ENCODE measurements around the gene CHAF1B.
"Not testable (repeated sequence)": the region's sequence is repeated elsewhere in the genome, so short reads cannot be mapped to it uniquely, and the experiment has no call there.

The CHAF1B gene

DNA sequence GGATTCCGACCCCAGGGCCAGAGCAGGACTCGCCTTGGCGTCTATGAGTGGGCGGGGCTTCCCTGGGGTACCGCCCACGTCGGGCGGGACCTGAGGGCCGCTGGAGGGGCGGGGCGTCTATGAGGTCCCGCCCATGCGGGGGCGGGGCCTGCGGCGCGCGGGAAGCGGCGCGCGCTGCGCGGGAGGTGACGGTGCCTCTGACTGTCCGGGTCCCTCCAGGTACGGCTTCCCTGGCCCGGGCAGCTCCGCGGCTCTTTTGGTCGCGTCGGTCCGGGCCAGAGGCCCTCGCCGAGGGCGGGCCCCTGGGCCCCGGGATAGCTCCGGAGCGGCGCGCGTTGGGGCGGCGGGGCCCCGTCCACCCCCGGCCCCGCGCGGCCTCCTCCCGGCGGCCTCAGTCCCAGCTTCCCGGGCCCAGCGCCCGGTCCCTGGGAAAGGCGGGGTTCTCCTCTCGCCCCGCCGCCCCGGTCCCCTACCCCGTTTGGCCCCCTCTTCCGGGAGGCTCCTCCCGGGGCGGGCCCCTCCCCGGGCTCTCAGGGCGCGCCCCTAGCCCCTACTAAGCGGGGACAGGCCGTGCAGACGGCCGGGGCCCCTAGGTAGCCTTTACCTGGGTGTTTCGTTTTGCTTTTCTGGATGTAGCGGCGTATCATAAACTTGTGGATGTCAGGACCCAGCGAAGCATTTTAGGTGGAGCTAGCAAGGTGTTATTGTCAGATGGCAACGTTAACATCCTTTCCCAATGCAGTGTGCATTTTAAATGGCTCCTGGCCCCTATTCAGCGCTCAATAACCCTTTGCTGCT is at the start of gene CHAF1B:
Gene CHAF1B (plus strand): TSS at position 160 of the 798 bp plus-strand sequence. CDS start 745 bp downstream, outside the sequence.
- DNase-seq = peak; percentile 33

DNA sequence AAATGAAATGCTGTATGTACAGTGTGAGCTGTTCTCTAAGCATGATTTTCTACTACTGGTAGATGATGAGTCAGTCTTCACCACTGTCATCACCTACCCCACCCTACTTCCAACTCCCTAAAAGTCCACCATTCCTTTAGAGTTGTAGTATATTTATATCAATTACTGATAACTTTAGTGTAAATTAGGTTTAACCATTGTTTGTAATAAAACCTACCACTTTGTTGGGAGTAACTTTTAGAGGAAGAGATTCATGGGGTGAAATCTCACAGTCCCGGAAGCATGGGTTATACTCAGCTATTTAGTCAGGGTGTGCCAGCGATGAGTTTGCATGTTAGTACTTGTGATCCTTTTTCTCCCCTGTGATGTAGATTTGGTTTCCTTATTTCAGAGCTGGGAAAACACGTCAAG is 48.1 kb upstream of the CHAF1B start:
- DNase-seq = no peak

DNA sequence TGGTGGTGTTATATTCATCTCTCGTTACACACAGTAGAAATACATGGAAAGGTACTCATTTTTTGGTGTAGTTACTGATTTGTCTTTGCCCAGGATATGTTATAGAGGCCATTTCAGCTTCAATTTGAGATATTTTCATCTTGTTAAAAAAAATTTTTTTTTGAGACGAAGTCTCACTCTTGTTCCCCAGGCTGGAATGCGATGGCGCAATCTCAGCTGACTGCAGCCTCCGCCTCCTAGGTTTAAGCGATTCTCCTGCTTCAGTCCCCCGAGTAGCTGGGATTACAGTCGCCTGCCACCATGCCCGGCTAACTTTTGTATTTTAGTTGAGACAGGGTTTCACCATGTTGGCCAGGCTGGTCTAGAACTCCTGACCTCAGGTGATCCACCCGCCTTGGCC is 46.2 kb upstream of the CHAF1B start:
- no peak for DNase-seq

DNA sequence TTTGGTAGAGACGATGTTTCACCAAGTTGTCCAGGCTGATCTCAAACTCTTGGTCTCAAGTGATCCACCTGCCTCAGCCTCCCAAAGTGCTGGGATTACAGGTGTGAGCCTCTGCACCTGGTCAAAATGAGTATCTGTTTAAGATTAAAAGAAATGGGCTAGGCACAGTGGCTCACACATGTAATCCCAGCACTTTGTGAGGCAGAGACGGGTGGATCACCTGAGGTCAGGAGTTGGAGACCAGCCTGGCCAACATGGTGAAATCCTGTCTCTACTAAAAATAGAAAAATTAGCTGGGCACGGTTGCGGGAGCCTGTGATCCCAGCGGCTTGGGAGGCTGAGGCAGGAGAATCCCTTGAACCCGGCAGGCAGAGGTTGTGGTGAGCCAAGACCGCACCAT is 42.6 kb upstream of the CHAF1B start:
- not testable (repeated sequence) for DNase-seq

DNA sequence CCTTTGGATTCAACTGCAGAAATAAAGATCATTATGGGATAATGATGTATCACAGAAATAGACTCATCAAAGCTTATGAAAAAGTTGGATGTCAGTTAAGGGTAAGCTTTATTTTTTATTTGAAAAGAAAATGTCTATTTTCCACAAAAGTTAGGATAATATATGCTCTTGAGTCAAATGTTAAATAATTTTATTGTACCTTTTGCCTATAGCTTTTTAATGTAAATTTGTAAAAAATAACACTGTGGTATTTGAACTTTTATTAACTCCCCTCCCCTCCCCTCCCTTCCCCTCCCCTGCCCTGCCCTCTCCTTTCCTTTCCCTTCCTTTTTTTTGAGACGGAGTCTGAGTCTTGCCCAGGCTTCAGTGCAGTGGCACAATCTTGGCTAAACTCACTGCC is 40.3 kb upstream of the CHAF1B start:
- no peak for DNase-seq

DNA sequence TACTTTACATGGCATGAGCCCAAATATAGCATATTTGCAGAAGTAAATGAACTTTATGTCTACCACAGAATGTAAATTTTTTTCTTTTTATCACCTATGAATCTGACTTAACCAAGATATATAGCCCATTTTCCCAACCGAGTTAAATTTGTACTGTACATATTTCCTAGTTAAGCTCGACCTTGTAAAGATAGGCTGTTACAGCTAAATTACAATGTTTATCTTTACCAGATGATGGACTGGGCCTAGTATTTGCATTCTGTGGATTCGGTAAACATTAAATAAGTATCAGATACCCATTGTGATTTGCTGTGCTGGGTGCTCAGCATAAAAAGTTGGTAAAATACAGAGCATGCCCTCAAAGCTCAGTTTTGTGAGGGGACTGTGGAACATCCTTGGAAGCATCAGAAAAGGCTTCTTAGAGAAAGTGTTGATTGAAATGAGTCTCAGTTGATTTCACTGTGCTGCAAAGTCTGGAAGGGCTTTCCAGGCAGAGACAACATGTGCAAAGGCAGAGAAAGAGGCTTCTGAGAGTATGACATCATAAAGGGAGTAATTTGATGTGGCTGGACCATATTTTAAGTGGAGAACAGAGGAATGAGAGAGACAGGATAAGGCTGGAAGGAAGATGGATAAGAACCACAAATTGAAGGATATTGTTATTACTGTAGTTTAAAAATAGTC is 37.8 kb upstream of the CHAF1B start:
- no peak for DNase-seq

DNA sequence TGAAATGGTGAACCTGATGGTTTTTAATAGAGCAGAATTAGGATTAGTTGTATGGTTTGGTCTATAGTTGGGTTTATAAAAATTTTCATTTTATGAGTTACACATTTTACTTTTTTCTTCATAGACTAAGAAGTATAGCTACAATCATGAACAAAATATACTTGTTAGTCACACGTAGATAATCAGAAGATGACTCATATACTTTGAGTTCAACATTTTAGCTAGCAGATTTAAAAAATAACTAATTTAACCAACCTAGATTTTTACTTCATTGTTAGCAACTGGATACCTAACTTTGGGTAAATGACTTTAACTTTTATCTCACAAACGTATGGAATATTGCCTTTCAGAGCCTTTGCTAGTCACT is 37.2 kb upstream of the CHAF1B start:
- no peak for DNase-seq

DNA sequence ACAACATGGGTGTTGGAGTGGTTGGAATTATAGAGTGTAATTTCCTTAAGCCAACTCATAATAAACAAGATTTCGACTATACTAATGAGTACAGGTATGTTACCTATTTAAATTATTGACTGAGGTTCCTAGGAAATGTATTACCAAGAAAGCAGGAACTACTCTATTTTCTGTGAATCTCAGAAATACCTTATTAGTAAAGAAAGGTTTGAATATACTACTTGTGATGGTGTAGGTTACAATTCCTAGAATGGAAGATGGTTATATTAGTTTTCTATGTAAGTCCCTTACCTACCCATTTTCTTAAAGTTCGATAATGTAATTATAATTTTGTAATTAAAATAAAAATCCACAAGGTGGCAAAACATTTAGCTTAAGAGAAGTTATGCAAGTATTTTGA is 35.9 kb upstream of the CHAF1B start:
- no peak for DNase-seq

DNA sequence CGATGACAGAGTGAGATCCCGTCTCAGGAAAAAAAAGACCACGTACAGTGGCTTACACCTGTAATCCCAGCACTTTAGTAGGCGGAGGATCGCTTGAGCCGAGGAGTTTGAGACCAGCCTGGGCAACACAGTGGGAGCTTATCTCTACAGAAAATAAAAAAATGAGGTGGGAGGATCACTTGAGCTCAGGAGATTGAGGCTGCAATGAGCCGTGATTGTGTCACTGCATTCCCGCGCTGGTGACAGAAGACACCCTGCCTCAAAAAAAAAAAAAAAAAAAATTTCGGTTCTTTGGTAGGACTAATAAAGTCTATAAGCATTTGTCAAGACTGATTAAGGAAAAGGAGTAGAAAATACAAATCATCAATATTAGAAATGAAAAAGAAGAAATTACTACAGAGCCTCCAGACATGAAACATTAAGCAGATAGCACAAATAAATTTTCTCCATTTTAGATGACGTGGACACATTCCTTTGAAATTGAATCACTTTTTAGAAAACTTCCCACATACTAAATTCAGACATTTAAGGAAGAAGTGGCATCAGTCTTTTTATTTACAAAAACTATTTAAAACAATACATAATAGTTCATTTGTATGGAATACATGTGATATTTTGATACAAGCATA is 34.8 kb upstream of the CHAF1B start:
- no peak for DNase-seq

DNA sequence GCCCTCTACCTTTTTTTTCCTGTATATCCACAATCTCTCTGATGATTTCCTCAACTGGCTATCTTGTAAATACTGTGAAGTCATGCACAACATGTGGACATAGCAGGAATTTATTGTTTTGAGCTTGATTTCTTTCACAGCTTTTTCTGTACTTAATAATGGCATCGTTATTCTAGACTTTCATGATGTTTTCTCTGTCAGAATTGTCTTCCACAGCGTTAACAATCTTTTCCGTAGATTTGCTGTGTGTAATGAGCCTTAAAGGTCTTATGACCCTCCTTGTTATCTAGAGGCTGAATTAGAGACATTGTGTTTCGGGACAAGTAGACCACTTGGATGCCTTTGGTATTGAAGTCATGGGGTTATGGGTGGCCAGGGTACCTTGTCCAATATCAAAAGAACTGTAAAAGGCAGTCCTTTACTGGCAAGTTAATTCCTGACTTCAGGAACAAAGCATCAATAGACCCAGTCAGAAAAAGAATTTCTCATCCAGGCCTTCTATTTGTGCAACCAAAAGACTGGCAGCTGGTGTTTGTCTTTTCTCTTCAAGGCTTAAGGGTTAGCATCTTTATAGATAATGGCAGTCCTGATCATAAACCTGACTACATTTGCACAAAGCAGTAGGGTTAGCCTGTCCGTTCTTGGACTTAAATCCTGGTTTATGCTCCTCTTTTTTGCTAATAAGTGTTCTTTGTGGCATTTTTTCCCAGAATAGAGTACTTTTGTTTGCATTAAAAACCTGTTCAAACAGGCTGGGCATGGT is 30.1 kb upstream of the CHAF1B start:
- DNase-seq = no peak

DNA sequence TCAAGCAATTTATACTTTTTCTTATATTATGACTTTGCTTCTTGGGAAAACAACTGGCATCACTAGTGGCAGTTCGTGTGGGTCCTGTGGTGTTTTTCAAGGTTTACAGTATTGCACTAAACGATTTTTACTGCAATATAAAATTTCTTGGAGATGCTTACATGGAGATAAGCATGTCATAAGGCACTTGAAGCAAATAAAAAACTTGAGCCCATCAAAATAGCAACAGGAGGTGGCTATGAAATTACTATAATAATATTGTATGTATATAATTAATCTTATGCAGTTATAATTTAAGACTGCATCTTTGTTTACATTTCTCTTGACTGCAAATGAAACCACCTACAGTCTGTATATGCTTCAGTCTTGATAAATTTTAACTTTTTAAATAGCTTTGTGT is 29.3 kb upstream of the CHAF1B start:
- no peak for DNase-seq

DNA sequence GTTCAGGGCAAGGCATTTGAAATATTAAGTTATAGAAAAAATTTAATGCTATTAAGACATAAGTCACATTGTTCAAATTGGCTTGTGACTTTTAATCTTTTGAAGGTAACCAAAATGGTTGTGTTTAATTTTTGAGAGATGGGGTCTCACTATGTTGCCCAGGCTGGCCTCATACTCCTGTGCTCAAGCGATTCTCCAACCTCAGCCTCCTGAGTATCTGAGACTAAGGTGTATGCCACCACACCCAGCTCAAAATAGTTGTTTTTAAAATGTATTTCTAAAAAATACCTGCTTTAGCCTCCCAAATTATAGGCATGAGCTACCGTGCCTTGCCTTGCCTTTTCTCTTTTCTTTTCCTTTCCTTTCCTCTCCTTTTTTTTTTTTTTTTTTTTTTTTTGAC is 26.0 kb upstream of the CHAF1B start:
- DNase-seq = no peak

DNA sequence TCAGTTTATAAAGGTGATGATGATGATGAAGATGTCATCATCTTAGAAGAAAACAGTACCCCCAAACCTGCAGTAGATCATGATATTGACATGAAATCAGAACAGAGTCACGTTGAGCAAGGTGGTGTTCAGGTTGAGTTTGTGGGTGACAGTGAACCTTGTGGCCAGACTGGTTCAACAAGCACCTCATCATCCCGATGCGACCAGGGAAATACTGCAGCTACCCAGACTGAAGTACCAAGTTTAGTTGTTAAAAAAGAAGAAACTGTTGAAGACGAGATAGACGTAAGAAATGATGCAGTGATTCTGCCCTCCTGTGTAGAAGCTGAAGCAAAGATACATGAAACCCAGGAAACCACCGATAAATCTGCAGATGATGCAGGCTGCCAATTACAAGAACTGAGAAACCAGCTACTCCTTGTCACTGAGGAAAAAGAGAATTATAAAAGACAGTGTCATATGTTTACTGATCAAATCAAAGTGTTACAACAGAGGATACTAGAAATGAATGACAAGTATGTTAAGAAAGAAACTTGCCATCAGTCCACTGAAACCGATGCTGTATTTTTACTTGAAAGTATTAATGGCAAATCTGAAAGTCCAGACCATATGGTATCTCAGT is 16.0 kb upstream of the CHAF1B start:
- DNase-seq = no peak

DNA sequence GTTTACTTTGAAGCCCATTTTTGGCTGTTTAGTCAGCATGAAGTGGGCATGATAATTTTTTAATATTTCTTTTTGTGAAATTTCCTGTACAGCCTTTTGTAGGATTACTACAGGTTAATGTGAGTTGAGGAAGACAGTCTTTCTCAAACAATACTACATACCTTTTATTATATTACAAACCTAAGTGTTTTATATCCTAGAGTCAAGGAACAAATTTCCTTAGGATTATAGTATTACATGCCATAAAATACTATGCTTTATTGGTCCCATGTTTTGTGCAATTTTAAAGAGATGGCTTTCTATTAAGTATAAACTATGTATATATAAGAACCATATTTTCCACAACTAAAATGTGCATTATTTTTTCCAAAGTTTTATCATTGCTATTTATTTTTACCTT is 9.2 kb upstream of the CHAF1B start:
- DNase-seq = no peak

DNA sequence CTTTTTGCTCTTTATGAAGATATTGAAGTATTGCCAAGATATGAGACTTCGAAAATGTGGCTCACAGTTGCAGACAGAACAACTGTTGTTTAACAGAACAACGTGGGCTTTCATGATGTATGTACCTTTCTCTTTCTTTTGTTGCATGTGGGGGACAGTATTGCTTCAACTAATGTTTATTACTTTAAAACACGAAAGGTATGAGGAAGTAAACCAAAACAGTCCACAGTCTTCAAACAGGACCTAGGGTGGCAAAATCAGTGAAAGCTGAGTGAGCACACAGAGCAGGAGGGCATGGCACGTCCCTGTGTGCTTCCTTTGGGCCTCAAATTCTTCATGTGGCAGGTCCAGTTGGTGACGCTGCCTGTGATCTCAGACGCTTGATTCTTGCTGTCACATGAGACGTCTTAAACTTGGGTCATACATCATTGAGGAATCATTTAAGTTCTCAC is 7.8 kb upstream of the CHAF1B start:
- DNase-seq = no peak

DNA sequence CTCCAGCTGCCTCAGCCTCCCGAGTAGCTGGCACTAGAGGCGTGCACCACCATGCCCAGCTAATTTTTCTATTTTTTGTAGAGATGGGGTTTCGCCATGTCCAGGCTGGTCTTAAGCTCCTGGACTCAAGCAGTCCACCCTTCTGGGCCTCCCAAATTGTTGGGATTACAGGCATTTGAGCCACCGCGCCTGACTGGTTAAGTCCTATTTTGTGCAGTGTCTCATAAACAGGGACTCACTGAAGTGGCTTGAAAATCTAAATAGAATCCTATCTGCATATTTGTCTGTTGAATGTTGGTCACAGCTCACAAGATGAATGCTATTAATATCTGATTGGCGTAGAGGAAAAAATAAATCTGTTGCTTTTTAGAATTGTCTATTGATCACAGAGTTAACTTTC is 5.9 kb upstream of the CHAF1B start:
- no peak for DNase-seq

DNA sequence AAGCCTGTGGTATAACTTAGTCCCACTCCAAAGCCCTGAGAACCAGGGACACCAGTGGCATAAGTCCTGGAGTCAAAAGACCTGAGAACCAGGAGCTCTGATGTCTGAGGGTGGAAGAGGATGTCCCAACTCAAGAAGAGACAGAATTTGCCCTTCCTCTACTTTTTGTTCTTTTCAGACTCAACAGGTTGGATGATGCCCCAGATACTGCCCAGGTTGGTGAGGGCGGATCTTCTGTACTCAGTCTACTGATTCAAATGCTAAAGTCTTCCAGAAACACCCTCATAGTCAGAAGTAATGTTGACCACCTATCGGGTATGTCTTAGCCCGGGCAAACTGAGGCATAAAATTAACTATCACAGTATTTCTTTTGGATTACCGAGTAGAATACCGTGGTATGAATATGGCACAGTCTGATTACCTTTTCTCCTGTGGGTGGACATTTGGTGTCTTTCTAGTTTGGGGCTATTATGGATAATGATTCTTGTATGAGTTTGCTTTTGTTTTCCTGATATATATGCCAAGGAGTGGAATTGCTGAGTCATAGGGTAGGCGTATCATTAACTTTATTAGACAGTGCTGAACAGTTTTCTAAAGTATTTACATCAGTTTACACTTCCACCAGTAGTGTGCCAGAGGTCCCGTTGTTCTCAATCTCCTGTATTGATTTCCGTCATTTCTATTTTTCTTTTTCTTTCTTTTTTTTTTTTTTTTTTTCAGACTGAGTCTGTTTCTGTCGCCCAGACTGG is 3.2 kb upstream of the CHAF1B start:
- DNase-seq = no peak

DNA sequence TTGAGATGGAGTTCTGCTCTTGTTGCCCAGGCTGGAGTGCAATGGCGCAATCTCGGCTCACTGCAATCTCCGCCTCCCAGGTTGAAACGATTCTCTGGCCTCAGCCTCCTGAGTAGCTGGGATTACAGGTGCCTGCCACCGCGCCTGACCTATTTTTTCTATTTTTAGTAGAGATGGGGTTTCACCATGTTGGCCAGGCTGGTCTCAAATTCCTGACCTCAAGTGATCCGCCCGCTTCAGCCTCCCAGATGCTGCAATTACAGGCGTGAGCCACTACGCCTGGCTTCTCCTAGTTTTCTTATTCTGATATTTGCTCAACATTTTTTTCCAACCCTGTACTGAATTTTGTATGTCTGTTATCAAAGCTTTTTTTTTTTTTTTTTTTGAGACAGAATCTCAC is 2.5 kb upstream of the CHAF1B start:
- not testable (repeated sequence) for DNase-seq

DNA sequence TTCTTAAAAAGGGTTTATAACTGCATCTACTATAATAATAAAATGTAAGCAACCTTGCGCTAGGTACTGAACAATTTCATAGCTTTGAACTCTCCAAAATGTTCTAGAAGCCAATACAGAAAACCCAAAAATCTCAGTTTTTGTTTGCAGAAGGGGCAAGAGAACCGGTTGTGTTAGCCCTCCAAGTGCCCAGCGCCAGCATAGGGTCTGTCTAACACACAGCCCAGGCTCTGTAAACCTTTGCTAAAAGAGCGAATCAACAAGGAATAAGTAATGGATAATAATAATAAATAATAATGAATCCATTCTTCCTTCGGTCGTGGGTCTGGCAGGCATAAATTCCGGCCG is 333 bp upstream of the CHAF1B start:
- DNase-seq = no peak

DNA sequence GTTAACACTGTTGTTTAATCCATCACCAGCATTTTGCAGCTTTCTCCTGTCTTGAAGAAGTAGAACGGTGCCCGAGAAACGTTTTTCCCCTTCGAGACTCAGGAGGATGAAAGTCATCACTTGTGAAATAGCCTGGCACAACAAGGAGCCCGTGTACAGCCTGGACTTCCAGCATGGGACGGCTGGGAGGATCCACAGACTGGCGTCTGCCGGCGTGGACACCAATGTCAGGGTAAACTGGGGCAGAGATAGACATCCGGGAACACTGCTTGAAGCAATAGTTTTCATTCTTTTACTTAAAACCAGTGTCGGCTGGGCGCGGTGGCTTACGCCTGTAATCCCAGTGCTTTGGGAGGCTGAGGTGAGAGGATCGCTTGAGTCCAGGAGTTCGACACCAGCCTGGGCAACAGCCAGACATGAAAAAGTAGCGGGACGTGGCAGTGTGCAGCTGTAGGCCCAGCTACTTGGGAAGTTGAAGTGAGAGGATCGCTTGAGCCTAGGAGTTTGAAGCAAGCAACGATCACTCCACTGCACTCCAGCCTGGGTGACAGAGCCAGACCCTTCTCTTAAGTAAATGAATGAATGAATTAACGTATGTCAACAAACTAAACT is 945 bp downstream of the CHAF1B start:
- no peak for DNase-seq

DNA sequence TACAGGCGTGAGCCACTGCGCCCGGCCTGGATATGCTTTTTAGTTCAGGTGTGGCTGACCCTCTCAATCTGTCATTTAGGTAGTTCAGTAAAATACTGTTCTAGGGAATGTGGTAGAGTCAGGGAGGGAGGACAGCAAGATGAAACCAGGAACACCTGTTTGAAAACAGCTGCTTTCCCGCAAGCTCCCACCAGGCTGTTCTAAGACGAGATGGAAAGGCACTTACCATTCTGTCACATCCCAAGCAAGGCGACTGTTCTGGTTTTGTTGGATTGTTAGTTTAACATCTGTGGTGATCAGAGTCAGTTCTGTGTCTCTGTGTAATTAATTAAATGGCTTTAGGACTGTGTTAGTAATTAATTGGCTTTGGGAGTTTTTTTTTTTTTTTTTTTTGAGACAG is 2.9 kb downstream of the CHAF1B start:
- no peak for DNase-seq

DNA sequence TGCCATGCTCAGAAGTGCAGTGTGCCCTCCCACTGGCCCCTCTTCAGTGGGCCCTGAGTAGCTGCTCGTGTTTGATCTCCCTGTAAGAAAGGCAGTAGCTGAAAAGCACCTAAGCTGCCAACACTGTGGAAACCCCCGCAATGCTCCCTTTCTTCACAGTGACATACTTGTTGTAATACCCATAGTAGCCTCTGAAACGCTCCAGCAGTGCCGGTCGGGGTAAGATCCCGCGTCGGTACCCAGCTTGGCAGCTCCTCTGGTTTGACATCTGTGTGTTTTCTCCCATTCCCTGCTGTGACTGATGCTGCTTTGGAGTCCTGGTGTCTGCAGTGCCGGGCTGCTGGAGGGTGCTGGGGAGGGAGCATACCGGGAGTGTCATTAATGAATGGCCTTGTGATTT is 3.6 kb downstream of the CHAF1B start:
- no peak for DNase-seq

Measured in NCI-H510A (cell line).